Measurements from ENCODE around the gene CXCL9.

DNA sequence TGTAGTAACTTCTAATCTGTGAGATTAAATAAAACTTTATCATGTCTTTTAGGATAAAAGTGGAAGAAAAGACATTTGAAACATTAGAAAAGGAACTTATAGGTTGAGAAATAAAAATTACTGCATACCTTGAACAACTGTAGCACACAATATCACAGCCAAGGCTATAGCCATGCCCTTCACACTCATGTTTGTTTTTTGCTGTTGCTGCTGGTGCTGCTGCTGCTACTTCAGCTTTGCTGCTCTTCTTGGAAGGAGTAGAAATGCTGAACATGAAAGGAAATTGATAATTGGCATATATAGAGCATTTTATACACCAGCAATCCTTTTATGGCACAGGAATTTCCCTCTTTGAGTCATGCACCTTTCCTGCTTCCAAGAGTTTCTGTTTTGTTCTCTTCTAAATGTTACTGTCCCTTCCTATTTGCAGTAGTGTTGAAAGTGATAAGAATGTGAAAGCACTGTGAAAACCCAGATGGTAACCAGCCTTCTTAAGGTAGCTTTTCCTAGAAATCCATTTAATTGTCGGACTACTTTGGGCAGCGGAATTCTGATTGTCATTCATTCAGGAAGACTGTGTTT is 28.6 kb upstream of the CXCL9 start, which contains the start of gene CXCL11:
- TF ChIP-seq EP300 (IDR thresholded peaks at IDR 0.05): no peak
- no peak for TF ChIP-seq CTCF (IDR thresholded peaks at IDR 0.05)
- TF ChIP-seq POLR2A (IDR thresholded peaks at IDR 0.05): no peak

Measured in gastroesophageal sphincter (tissue), 3 donors.